ENCODE results near the gene ANXA2. TPM values are rescaled to one million over a fixed set of nuclear protein-coding genes. Genes with fewer than 3 reads are reported as not detected.

ANXA2 gene
- total RNA-seq, 4 donors from 2014 or later, result 487 to 718 (median 620) TPM

DNA sequence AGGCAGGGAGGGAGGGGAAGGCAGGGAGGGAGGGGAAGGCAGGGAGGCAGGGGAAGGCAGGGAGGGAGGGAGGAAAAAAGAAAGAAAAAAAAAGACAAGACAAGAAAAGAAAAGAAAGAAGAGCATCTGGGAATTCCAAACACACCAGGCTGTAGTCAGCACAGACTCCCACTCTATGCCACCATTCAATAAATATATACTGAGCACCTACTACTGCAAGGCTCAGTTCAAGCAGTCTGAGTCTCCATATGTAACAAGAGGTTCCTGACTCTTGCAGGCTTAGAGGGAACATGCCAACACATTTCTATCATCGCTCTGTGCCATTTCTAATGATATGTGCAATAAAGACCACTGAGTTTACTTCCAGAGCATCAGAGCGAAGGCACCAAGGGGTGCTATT, 47.7 kb downstream of the ANXA2 start:
- H3K9me3 ChIP-seq, result no peaks in the 10 kb centered on the region
- H3K4me1 ChIP-seq, result no peaks in the 10 kb centered on the region
- no peaks in the 10 kb centered on the region for H3K27me3 ChIP-seq
- WGBS, 2 donors (ENCODE audit: low coverage in 1 of 2), result 98 to 100% methylated on average over 1 to 2 of the region's 2 CpGs
- intact Hi-C loops (cut with DNase I; ENCODE audit: low total_unique reads), result loop anchor here (10.0 kb wide), 1 partner anchor 1495 kb away; no protein-coding TSS in a partner anchor
- peaks cover 0 to 80% (median 35%) of the 10 kb centered on the region in 4 donors for H3K36me3 ChIP-seq
- H3K4me3 ChIP-seq, result no peak overlapping the region
- TF ChIP-seq, protein P1, sequence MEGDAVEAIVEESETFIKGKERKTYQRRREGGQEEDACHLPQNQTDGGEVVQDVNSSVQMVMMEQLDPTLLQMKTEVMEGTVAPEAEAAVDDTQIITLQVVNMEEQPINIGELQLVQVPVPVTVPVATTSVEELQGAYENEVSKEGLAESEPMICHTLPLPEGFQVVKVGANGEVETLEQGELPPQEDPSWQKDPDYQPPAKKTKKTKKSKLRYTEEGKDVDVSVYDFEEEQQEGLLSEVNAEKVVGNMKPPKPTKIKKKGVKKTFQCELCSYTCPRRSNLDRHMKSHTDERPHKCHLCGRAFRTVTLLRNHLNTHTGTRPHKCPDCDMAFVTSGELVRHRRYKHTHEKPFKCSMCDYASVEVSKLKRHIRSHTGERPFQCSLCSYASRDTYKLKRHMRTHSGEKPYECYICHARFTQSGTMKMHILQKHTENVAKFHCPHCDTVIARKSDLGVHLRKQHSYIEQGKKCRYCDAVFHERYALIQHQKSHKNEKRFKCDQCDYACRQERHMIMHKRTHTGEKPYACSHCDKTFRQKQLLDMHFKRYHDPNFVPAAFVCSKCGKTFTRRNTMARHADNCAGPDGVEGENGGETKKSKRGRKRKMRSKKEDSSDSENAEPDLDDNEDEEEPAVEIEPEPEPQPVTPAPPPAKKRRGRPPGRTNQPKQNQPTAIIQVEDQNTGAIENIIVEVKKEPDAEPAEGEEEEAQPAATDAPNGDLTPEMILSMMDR (IDR thresholded peaks at IDR 0.05), result no peak
- no peak for TF ChIP-seq EP300 (IDR thresholded peaks at IDR 0.05; ENCODE audit: low read depth)
- no peak for TF ChIP-seq POLR2A (IDR thresholded peaks at IDR 0.05)
- no peak for TF ChIP-seq POLR2AphosphoS5 (IDR thresholded peaks at IDR 0.05)
- in situ Hi-C loops (cut with MboI; ENCODE audit: low pct_ligation_motif_present in 1 of 4, low pct_unique_long_range_greater_than_20kb in 1 of 4, low sequenced_read_pairs in 3 of 4), result loop anchor here in 2 of 4 donors (10.0 kb wide), 2 partner anchors 85 to 95 kb away; no protein-coding TSS in a partner anchor
- no peak overlapping the region for H3K27ac ChIP-seq
- no peak for DNase-seq

DNA sequence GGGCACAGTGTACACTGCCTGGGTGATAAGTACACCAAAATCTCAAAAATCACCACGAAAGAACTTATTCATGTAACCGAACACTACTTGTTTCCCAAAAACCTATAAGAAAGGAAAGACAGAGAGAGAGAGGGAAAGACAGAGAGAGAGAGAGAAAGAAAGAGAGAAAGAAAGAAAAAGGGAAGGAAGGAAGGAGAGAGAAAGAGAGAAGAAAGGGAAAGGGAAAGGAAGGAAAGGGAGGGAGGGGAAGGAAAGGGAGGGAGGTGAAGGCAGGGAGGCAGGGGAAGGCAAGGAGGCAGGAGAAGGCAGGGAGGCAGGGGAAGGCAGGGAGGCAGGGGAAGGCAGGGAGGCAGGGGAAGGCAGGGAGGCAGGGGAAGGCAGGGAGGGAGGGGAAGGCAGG, 48.2 kb downstream of the ANXA2 start:
- Histone ChIP-seq H3K27me3 (no peaks in the 10 kb centered on the region), H3K36me3 (peaks cover 0 to 75% (median 33%) of the 10 kb centered on the region in 4 donors), H3K27ac (no peak overlapping the region), H3K4me1 (no peaks in the 10 kb centered on the region), H3K4me3 (no peak overlapping the region), H3K9me3 (no peaks in the 10 kb centered on the region)
- DNase-seq, result no peak
- TF ChIP-seq POLR2AphosphoS5 (IDR thresholded peaks at IDR 0.05), result no peak
- TF ChIP-seq EP300 (IDR thresholded peaks at IDR 0.05; ENCODE audit: low read depth), result no peak
- TF ChIP-seq, protein P1 (IDR thresholded peaks at IDR 0.05), result no peak
- TF ChIP-seq POLR2A (IDR thresholded peaks at IDR 0.05), result no peak
- intact Hi-C loops (cut with DNase I; ENCODE audit: low total_unique reads) (no loop called here), in situ Hi-C loops (cut with MboI; ENCODE audit: low pct_ligation_motif_present in 1 of 4, low pct_unique_long_range_greater_than_20kb in 1 of 4, low sequenced_read_pairs in 3 of 4) (no loop called here)
- 94 to 95% methylated on average over 2 of the region's 2 CpGs for WGBS, 2 donors (ENCODE audit: low coverage in 1 of 2)

DNA sequence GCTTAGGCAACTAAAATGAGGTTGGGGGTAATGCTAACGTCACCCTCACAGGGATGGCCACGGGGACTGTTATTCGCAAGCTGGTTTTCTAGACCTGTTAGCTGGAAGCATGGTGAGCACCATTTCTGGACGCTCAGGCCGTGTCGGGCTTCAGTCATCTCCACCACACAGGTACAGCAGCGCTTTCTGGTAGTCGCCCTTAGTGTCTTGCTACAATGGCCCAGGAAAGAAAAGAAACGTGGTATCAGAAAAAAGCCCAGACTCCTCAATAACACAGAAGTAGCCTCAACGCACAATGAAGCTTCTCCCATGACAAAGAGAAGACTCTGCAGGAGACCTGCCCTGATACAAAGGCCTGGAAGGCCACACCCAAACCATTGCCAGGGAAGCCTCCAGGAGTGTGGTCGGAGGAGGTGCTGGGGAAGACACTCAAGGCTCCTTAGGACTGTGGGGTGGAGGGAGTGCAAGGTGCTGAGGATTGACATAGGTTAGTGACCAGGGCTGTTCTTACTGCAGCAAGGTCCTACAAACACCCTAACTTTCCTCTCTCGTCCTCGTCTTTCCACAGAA, 50.2 kb downstream of the ANXA2 start:
- intact Hi-C loops (cut with DNase I; ENCODE audit: low total_unique reads), result no loop called here
- Histone ChIP-seq H3K36me3 (peaks cover 0 to 56% (median 24%) of the 10 kb centered on the region in 4 donors), H3K9me3 (no peaks in the 10 kb centered on the region), H3K4me1 (no peaks in the 10 kb centered on the region), H3K4me3 (no peak overlapping the region), H3K27ac (no peak overlapping the region), H3K27me3 (no peaks in the 10 kb centered on the region)
- WGBS, 2 donors (ENCODE audit: low coverage in 1 of 2), result 87 to 92% methylated on average over 6 to 13 of the region's 13 CpGs
- no peak for DNase-seq
- TF ChIP-seq EP300 (IDR thresholded peaks at IDR 0.05; ENCODE audit: low read depth) (no peak), POLR2A (IDR thresholded peaks at IDR 0.05) (no peak), POLR2AphosphoS5 (IDR thresholded peaks at IDR 0.05) (no peak)
- TF ChIP-seq, protein P1 (IDR thresholded peaks at IDR 0.05), result no peak
- in situ Hi-C loops (cut with MboI; ENCODE audit: low pct_ligation_motif_present in 1 of 4, low pct_unique_long_range_greater_than_20kb in 1 of 4, low sequenced_read_pairs in 3 of 4), result no loop called here

DNA sequence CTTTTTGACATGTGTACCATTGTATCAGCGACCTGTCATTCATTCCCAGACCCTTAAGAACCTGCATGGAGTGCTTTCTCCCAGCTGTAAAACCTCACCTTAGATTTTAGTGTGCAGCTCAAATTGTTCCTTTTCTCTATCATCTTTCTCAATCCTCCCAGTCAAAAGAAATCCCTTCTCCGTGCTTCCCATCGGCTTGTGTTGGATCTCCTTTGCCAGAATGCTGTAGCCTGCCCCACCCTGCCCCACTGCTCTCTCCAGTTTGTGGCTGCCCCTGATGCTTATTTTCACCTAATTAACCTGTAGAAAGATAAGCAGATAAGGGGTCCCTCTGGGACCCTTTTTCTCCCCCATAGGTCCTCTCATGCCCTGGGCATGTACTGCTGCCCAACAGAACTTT, 51.1 kb downstream of the ANXA2 start:
- WGBS, 2 donors (ENCODE audit: low coverage in 1 of 2), result 93 to 100% methylated on average over 2 to 3 of the region's 3 CpGs
- TF ChIP-seq, protein P1 (IDR thresholded peaks at IDR 0.05), result no peak
- TF ChIP-seq POLR2AphosphoS5 (IDR thresholded peaks at IDR 0.05) (no peak), POLR2A (IDR thresholded peaks at IDR 0.05) (no peak), EP300 (IDR thresholded peaks at IDR 0.05; ENCODE audit: low read depth) (no peak)
- Histone ChIP-seq H3K9me3 (no peaks in the 10 kb centered on the region), H3K27me3 (no peaks in the 10 kb centered on the region), H3K4me1 (no peaks in the 10 kb centered on the region), H3K36me3 (peaks cover 0 to 47% (median 19%) of the 10 kb centered on the region in 4 donors), H3K27ac (no peak overlapping the region), H3K4me3 (no peak overlapping the region)
- no peak for DNase-seq
- intact Hi-C loops (cut with DNase I; ENCODE audit: low total_unique reads), result no loop called here
- in situ Hi-C loops (cut with MboI; ENCODE audit: low pct_ligation_motif_present in 1 of 4, low pct_unique_long_range_greater_than_20kb in 1 of 4, low sequenced_read_pairs in 3 of 4), result no loop called here

Measured in transverse colon (tissue), 4 donors.